ENCODE results near the gene GSC2. TPM values are rescaled to one million over a fixed set of nuclear protein-coding genes. Genes with fewer than 3 reads are reported as not detected.

Gene GSC2
- total RNA-seq, 6 donors from 2014 or later = not detected

DNA sequence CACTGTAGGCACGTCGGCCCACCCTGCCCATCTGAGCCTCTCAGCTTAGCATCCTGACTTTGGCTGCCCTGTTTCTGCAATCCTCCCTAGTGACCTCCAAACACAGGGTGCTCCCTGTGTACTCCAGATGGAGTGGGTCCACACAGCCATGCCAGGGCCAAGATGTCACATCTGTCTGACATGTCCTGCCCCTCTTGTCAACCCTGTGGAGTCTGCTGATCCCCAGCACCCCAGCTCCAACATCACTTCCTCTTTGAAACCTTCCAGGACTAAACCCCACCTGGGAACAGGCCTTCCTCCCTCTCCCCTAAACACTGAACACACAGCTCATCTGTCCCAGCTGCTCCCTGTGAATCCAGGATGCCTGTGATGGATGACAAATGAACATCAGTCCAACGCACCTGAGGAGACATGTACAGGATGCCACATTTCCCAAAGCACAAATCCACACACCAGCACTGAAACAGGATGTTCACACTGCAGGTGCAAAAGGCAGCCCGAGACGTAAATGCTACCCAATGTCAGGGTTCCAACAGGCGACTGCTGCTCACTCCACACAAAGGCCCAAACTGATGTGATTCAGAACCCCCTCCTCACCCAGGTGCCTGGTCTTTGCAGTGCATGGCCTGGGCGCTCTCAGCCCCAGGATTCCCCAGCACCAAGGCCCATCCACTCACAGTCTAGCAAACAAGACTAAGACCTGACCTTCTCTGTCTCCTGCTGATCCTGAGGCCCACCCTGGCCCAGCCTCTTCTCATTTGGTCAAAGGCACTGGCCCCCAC lies 21.0 kb downstream of the GSC2 start:
- no peak for ATAC-seq (ENCODE audit: low FRiP score in 2 of 2)
- Histone ChIP-seq H3K4me3 (no peak overlapping the region), H3K27ac (no peak overlapping the region), H3K36me3 (peaks cover 4 to 32% (median 21%) of the 10 kb centered on the region in 4 donors), H3K4me1 (no peaks in the 10 kb centered on the region), H3K9me3 (no peaks in the 10 kb centered on the region), H3K27me3 (no peaks in the 10 kb centered on the region)
- WGBS, 2 donors = 84 to 94% methylated on average over 5 to 7 of the region's 7 CpGs
- no peak for DNase-seq
- TF ChIP-seq POLR2A (IDR thresholded peaks at IDR 0.05) (no peak), EP300 (IDR thresholded peaks at IDR 0.05) (no peak), POLR2AphosphoS5 (IDR thresholded peaks at IDR 0.05) (no peak)
- TF ChIP-seq, protein P1, sequence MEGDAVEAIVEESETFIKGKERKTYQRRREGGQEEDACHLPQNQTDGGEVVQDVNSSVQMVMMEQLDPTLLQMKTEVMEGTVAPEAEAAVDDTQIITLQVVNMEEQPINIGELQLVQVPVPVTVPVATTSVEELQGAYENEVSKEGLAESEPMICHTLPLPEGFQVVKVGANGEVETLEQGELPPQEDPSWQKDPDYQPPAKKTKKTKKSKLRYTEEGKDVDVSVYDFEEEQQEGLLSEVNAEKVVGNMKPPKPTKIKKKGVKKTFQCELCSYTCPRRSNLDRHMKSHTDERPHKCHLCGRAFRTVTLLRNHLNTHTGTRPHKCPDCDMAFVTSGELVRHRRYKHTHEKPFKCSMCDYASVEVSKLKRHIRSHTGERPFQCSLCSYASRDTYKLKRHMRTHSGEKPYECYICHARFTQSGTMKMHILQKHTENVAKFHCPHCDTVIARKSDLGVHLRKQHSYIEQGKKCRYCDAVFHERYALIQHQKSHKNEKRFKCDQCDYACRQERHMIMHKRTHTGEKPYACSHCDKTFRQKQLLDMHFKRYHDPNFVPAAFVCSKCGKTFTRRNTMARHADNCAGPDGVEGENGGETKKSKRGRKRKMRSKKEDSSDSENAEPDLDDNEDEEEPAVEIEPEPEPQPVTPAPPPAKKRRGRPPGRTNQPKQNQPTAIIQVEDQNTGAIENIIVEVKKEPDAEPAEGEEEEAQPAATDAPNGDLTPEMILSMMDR (IDR thresholded peaks at IDR 0.05) = no peak

DNA sequence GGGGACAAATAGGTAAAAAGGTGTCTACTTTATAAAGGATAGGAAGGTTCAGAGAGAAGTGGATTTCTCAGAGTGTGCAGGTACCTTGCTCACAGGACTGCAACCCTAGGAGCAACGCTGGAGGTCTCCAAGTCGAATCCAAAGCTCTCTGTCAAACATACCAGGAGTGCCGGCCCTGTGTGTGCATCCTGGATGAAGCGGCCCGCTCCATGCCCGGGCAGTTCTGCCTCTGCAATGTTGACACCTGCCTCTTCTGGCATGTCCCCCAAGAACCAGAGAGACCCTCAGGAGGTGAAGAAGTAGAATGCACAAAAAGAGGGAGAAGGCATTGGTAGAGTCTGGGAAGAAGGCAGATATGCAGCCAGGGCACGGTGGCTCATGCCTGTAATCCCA lies 22.1 kb downstream of the GSC2 start:
- no peak for ATAC-seq (ENCODE audit: low FRiP score in 2 of 2)
- Histone ChIP-seq H3K9me3 (no peaks in the 10 kb centered on the region), H3K4me3 (no peak overlapping the region), H3K4me1 (peaks cover under 1 to 3% (median 2%) of the 10 kb centered on the region in 4 donors), H3K36me3 (peaks cover 0 to 21% (median 10%) of the 10 kb centered on the region in 4 donors), H3K27ac (no peak overlapping the region), H3K27me3 (no peaks in the 10 kb centered on the region)
- no peak for DNase-seq
- TF ChIP-seq POLR2AphosphoS5 (IDR thresholded peaks at IDR 0.05) = no peak
- TF ChIP-seq EP300 (IDR thresholded peaks at IDR 0.05) = no peak
- TF ChIP-seq POLR2A (IDR thresholded peaks at IDR 0.05) = no peak
- TF ChIP-seq, protein P1 (IDR thresholded peaks at IDR 0.05) = no peak
- 94 to 95% methylated on average over 4 to 5 of the region's 7 CpGs for WGBS, 2 donors

DNA sequence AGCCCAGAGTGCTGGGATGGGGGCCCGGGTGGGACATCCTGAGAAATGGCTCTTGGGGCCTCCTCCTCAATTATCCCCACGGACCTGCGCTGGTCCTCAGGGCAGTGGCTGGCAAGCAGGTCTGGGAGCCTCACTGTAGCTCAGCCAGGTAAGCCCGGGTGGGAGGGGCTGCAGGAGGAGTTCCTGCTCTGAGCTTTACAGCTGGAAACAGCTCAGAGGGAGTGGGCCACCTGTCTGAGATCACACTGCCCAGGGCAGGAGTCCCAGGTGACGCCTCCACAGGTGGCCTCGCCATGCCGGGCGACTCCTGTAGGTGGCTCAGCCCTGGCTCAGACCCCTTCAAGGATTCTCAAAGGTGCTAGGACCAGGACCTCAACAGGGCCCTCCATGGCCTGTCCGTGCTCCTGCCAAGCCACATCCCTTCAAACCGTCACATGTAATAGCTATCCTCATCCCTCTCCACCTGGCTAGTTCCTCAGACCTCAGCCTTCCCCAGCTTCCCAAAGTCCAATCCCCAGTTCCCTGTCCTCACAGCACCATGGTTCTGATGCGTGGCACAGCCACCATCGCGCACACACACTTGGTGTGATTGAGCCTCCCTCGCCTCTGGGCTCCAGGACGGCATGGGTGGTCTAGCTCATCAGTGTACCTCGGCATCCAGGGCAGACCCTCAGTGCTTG lies 22.6 kb downstream of the GSC2 start:
- H3K27ac ChIP-seq = no peak overlapping the region
- no peak overlapping the region for H3K4me3 ChIP-seq
- WGBS, 2 donors = 91 to 93% methylated on average over 10 to 16 of the region's 16 CpGs
- peaks cover 0 to 15% (median 7%) of the 10 kb centered on the region in 4 donors for H3K36me3 ChIP-seq
- H3K4me1 ChIP-seq = peaks cover 3 to 7% (median 6%) of the 10 kb centered on the region in 4 donors
- H3K9me3 ChIP-seq = no peaks in the 10 kb centered on the region
- no peaks in the 10 kb centered on the region for H3K27me3 ChIP-seq
- DNase-seq (no peak), ATAC-seq (ENCODE audit: low FRiP score in 2 of 2) (no peak)
- no peak for TF ChIP-seq POLR2A (IDR thresholded peaks at IDR 0.05)
- TF ChIP-seq EP300 (IDR thresholded peaks at IDR 0.05) = no peak
- TF ChIP-seq, protein P1 (IDR thresholded peaks at IDR 0.05) = no peak
- no peak for TF ChIP-seq POLR2AphosphoS5 (IDR thresholded peaks at IDR 0.05)

DNA sequence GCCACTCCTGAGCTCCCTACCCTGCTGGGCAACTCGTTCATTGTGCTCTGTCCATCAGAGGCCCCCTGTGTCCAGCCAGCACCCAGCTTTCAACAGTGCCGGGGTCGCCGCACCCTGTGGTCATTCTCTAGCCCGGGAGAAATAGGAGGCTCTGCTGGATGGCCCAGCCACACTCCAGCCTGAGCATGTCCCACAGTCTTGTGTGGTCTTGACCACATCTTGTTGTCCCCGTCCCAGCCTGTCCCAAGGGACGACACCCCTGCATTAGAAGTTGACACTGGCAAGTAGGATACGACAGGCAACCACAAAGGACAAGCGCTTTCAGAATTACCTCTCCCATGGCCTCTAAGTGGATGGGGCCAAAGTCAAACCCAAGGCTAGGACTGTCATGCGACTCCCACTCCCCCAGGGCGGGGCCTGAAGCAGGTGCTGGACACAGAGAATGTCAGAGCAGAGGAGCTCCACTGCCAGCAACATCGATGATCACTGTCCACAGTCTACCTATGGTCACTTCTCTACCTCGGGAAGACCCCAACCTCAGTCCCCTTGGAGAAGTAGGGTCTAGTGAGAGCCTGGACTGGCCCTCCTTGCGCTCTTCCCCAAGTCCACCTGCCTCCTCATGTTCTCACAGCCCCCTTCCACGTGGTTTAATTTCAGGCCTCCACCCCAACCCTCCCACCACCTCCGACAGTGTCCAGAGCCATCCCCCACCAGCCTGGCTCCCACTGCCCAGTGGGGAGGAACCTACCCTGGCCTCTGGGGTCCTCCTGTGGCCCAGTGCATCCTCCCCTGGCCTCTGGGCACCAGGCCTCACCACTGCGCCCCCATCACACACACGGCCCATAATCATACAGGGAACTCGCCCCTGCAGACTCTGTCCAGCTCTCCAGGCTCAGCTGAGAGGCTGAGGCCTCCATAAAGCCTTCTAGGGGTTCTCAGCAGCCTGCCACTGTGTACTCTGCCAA lies 23.5 kb downstream of the GSC2 start:
- Histone ChIP-seq H3K4me3 (no peak overlapping the region), H3K36me3 (peaks cover 0 to 7% (median 3%) of the 10 kb centered on the region in 4 donors)

More for the DNA sequence above, 23.5 kb downstream of the GSC2 start:
- Histone ChIP-seq H3K4me1 (peaks cover 3 to 7% (median 6%) of the 10 kb centered on the region in 4 donors), H3K9me3 (no peaks in the 10 kb centered on the region), H3K27ac (no peak overlapping the region), H3K27me3 (no peaks in the 10 kb centered on the region)
- TF ChIP-seq POLR2AphosphoS5 (IDR thresholded peaks at IDR 0.05) = no peak
- TF ChIP-seq, protein P1 (IDR thresholded peaks at IDR 0.05) = no peak
- no peak for TF ChIP-seq EP300 (IDR thresholded peaks at IDR 0.05)
- no peak for TF ChIP-seq POLR2A (IDR thresholded peaks at IDR 0.05)
- no peak for ATAC-seq (ENCODE audit: low FRiP score in 2 of 2)
- 89 to 92% methylated on average over 16 to 19 of the region's 19 CpGs for WGBS, 2 donors
- no peak for DNase-seq

Measured in upper lobe of left lung (tissue), 6 donors.